Breast epithelium (tissue), 3 donors: Measurements from ENCODE around the gene PTBP3.

ENCODE experiments used
- POLR2A ChIP-seq: fragments of 450-650 bp; IDR thresholded peaks from one replicate; pipeline ENCODE4 v1.6.1; 2016; ENCODE audit warnings: antibody characterized with exemption, mild to moderate bottlenecking, moderate library complexity
- POLR2AphosphoS5 ChIP-seq, 3 donors: sonication (generic); formaldehyde crosslinking; IDR thresholded peaks; one replicate each; pipeline ENCODE4 v1.6.1; 2017; ENCODE audit warnings: antibody characterized with exemption in 3 of 3
- TF ChIP-seq, protein P1 (sequence below), 3 donors: fragments of 450-650 bp; IDR thresholded peaks; one replicate each; pipeline ENCODE4 v1.5.1; 2016 to 2017; ENCODE audit warnings: antibody characterized with exemption in 3 of 3, mild to moderate bottlenecking in 3 of 3, moderate library complexity in 3 of 3

DNA sequence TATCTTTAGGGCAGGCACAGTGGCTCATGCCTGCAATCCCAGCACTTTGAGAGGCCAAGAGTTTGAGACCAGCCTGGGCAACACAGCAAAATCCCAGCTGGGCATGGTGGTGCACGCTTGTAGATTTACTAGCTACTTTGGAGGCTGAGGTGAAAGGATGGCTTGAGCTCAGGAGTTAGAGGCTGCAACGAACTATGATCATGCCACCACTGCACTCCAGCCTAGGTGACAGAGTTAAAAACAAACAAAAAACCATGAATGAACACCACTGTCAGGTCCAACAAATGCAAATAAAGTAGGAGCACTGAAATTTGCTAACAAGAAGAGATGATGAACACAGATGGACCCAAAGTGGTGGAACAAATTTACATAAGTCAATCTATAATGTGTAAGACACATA, 4.9 kb downstream of the PTBP3 start:
- TF ChIP-seq, protein P1, sequence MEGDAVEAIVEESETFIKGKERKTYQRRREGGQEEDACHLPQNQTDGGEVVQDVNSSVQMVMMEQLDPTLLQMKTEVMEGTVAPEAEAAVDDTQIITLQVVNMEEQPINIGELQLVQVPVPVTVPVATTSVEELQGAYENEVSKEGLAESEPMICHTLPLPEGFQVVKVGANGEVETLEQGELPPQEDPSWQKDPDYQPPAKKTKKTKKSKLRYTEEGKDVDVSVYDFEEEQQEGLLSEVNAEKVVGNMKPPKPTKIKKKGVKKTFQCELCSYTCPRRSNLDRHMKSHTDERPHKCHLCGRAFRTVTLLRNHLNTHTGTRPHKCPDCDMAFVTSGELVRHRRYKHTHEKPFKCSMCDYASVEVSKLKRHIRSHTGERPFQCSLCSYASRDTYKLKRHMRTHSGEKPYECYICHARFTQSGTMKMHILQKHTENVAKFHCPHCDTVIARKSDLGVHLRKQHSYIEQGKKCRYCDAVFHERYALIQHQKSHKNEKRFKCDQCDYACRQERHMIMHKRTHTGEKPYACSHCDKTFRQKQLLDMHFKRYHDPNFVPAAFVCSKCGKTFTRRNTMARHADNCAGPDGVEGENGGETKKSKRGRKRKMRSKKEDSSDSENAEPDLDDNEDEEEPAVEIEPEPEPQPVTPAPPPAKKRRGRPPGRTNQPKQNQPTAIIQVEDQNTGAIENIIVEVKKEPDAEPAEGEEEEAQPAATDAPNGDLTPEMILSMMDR (IDR thresholded peaks at IDR 0.05): no peak
- TF ChIP-seq POLR2A (no peak), POLR2AphosphoS5 (IDR thresholded peaks at IDR 0.05) (no peak)
